Mucosa of rectum (tissue), 2 donors: ENCODE measurements around the gene PACSIN2.

ENCODE experiments used
- H3K27ac ChIP-seq, 2 donors: one replicate each; pipeline ENCODE4 v1.7.0; 2013; ENCODE audit warnings: inconsistent platforms in 2 of 2, low read depth in 2 of 2, low read length in 2 of 2
- H3K27me3 ChIP-seq, 2 donors: one replicate each; pipeline ENCODE4 v1.7.0; 2013; ENCODE audit warnings: low read length in 2 of 2; ENCODE audit not compliant: control insufficient read depth in 2 of 2, insufficient read depth in 2 of 2
- H3K36me3 ChIP-seq, 2 donors: one replicate each; pipeline ENCODE4 v1.7.0; 2013; ENCODE audit warnings: low read length in 2 of 2; ENCODE audit not compliant: control insufficient read depth in 2 of 2, insufficient read depth in 2 of 2
- H3K4me1 ChIP-seq, 2 donors: one replicate each; pipeline ENCODE4 v1.7.0; 2013; ENCODE audit warnings: low read length in 2 of 2, mild to moderate bottlenecking in 1 of 2; ENCODE audit not compliant: control insufficient read depth in 2 of 2, insufficient read depth in 2 of 2
- H3K4me3 ChIP-seq, 2 donors: one replicate each; pipeline ENCODE4 v1.7.0; 2013; ENCODE audit warnings: low read length in 2 of 2
- H3K9ac ChIP-seq, 2 donors: one replicate each; pipeline ENCODE4 v1.7.0; 2013; ENCODE audit warnings: low read length in 2 of 2, low read depth in 1 of 2, mild to moderate bottlenecking in 1 of 2
- H3K9me3 ChIP-seq, 2 donors: one replicate each; pipeline ENCODE4 v1.7.0; 2013; ENCODE audit warnings: low read length in 2 of 2; ENCODE audit not compliant: control insufficient read depth in 2 of 2
- donor health status: healthy.
- donor health status: Normal muscosa, but diverticular disease.

PACSIN2 gene

DNA sequence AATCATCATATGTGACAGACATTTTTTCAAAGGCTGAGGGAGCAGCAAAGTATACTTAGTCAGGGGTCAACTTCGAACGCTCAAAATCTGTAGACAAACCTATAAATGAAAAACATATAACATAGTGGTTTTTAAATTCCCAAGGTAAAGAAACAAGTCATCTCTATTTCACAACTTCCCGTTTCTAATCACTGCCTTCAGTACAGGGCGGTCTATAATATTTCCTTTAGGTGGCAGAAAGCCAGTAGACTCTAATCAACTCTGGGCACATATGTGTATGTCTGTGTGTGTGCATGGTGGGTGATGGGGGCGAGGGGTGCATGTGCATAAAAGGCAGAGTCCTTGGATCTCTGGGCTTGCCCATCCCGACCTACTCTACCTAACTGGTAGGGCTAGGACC is 102.9 kb downstream of the PACSIN2 start:
- Histone ChIP-seq H3K27me3 (no peaks in the 10 kb centered on the region), H3K4me1 (peaks cover 0 to 5% of the 10 kb centered on the region in 2 donors), H3K27ac (no peak overlapping the region), H3K36me3 (peaks cover 20 to 23% of the 10 kb centered on the region in 2 donors), H3K9ac (no peak overlapping the region), H3K4me3 (no peak overlapping the region), H3K9me3 (no peaks in the 10 kb centered on the region)

DNA sequence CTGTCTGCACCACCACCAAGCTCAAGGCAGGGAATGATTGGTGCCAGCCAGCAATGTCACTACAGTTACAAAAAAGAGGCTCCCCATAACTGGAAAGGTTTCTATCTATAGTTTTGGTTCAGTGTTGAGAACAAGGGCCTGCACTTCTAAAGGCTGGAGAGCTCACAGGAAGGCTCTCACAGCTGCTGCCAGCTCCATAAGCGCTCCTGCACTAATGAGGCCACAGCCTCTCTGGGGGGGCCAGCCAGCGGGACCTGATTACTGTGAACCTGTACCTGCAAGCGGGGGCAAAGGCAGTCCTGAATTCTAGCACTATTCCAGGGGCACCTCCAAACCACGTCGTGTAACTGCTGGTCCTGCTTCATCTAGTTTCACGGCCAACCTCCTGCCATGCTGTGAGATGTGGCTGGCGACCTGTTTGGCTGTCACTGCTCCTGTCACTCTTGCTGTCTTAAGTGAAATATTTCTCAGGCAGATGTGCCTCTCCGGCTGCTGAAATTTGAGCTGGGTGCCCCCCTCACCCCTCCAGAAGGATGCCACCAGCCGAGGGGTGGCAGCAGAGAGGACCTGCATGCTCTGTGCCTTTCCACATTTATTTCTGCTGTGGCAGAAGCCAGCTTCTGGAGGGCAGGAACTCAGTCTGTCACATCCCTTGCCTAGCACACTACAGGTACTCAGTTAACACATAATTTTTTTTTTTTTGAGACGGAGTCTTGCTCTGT is 104.6 kb downstream of the PACSIN2 start:
- H3K4me1 ChIP-seq, result peaks cover 7 to 9% of the 10 kb centered on the region in 2 donors
- H3K4me3 ChIP-seq, result no peak overlapping the region
- H3K27me3 ChIP-seq, result no peaks in the 10 kb centered on the region
- H3K36me3 ChIP-seq, result peaks cover 23 to 25% of the 10 kb centered on the region in 2 donors
- H3K27ac ChIP-seq, result no peak overlapping the region
- no peak overlapping the region for H3K9ac ChIP-seq
- no peaks in the 10 kb centered on the region for H3K9me3 ChIP-seq

DNA sequence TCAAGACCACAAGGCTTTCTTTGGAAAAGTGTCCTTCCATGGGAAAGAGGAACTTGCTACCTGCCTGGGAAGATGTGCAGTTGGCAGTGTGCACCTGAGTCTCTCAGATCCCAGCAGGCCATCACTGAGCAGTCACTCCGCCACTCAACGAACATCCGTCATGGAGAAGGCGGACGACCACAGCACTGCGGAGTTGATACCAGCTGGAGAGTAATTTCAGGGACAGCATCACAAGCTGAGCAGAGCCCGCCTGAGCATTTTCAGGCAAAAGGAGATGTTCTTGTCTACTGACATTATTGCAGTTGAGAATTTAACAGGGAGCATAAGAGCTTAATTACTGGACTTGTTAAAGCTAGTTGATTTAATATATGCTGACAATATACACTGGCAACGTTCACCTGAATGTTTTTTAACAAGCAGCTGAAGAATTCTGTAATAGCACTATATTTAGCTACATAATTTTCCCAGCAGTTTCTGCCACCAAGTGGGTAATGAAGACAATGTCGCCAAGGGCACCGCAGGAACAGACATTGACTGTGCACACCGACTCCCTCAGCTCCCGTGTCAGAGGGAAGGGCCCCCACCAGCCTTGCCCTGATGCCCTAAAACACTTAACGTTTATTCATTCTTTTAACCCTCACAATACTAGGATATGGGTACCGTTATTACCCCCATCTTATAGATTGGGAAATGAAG is 105.4 kb downstream of the PACSIN2 start:
- H3K27ac ChIP-seq, result no peak overlapping the region
- no peak overlapping the region for H3K9ac ChIP-seq
- H3K27me3 ChIP-seq, result no peaks in the 10 kb centered on the region
- H3K36me3 ChIP-seq, result peaks cover 23 to 26% of the 10 kb centered on the region in 2 donors
- no peak overlapping the region for H3K4me3 ChIP-seq
- H3K9me3 ChIP-seq, result no peaks in the 10 kb centered on the region
- peaks cover 10 to 12% of the 10 kb centered on the region in 2 donors for H3K4me1 ChIP-seq

- Histone ChIP-seq H3K36me3 (peaks cover 23 to 26% of the 10 kb centered on the region in 2 donors), H3K4me1 (peaks cover 10 to 12% of the 10 kb centered on the region in 2 donors), H3K4me3 (no peak overlapping the region), H3K9me3 (no peaks in the 10 kb centered on the region), H3K27ac (no peak overlapping the region), H3K9ac (no peak overlapping the region), H3K27me3 (no peaks in the 10 kb centered on the region)
Observed at GRCh38 chr22:42908374-42908746, 106.6 kb downstream of the PACSIN2 start.

DNA sequence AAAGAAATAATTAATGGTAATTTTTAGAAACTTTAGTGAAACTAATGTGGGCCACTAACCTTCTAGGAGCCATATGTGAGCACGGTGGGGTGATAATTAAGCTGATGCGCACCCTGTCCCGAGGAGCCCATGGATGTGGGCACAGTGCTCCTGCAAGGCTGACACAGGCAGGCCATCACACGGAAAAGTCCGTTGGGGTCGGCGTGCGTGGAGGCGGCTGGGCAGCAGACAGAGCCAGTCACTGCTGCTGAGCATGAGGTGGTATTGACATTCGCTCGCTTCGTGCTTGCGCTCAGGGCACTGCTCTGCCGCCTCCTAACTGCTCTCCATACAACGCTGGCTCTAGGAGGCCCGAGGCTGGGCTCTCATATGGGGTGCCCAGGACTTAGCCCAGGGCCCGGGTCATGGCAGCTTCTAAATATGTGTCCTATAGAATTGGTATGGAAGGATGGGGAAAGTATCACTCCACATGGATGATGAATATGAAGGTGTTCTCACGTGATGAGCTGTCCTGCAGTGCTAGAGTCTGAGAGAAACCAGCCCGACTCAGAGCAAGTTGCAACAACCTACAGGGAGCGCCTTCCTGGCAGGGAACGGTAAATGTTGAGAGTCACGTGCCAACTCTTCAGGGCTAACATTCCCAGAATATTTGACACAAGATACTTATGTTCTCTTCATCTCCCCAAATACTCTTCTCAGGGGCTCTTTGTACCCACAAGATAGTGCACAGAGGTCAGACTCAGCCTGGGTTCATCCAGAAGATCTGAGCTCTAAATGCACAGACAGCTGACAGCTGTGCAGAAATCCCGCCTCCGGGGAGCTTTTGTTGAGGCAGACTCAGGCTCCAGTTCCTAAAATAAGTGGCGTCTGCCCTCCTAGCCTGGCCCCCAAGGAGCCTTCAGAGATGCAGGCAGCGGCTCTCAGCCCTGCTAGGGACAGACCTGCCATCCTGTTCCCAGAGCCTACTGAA is 107.3 kb downstream of the PACSIN2 start:
- H3K4me3 ChIP-seq, result no peak overlapping the region
- H3K9ac ChIP-seq, result no peak overlapping the region
- peaks cover 10 to 16% of the 10 kb centered on the region in 2 donors for H3K4me1 ChIP-seq
- peak overlapping the region; percentile 15 to 62 for H3K27ac ChIP-seq
- H3K9me3 ChIP-seq, result no peaks in the 10 kb centered on the region
- H3K36me3 ChIP-seq, result peaks cover 23 to 26% of the 10 kb centered on the region in 2 donors
- H3K27me3 ChIP-seq, result no peaks in the 10 kb centered on the region

DNA sequence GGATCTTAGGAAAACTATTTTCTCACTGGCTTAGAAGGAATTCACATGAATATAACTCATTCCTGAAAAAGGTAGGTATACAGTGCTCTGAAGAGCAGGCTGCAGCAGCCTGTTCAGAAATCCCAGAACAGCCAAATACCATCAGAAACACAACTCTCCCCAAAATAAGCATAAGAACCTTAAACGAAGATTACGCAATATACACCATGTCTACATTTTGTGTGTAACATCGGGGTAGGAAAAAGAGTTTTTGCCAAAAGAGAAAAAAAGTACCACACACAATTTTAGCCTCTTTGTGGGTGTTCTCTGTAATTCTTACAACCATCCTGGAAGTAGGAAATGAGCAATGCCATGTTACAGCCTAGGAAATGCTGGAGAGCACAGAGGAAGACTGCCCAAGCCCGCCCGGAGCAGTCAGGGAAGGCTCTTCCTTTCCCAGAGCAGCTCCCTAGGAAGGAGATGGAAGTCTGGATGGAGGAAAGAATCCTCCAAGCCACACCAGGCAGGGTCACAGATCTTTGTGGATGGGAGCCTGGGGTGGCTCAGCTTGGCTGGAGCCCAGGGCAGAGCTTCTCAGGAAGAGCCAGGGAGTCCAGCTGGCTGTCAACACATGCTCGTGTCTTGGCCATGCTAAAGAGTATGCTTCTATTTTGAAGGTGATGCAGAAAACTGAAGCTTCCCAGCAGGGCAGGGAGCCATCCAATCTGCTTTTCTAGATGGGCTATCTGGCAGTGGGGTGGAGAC is 108.2 kb downstream of the PACSIN2 start:
- Histone ChIP-seq H3K36me3 (peaks cover 25 to 30% of the 10 kb centered on the region in 2 donors), H3K4me3 (no peak overlapping the region), H3K4me1 (peaks cover 10 to 16% of the 10 kb centered on the region in 2 donors), H3K9ac (no peak overlapping the region), H3K27ac (peak overlapping the region; percentile 13 to 15), H3K9me3 (no peaks in the 10 kb centered on the region), H3K27me3 (no peaks in the 10 kb centered on the region)

DNA sequence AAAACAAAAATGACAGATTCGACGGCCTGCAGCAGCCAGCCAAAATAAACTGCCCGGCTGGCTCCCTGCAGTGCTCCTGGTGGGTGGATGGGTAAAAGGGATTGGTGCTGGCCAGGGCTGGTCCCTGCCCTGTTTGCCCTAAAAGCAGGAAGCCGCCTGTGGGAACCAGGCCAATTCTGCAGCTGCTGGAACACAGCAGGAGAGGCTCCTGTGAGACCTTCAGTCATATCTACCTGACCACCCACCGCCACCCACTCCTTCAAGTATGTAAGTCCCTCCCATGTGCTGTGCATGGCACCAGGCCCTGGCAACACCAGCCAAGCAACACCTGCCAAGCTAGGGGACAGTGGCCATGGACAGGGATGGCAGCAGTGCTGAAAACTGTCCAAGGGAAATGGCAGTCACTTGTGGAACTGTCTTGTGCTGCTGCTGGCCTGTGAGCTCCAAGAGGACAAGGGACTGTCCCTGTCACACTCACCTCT is 109.2 kb downstream of the PACSIN2 start:
- Histone ChIP-seq H3K27ac (peak overlapping the region; percentile 13 to 60), H3K4me1 (peaks cover 10 to 16% of the 10 kb centered on the region in 2 donors), H3K9me3 (no peaks in the 10 kb centered on the region), H3K36me3 (peaks cover 27 to 30% of the 10 kb centered on the region in 2 donors), H3K4me3 (no peak overlapping the region), H3K27me3 (no peaks in the 10 kb centered on the region), H3K9ac (no peak overlapping the region)

- H3K9me3 ChIP-seq, result no peaks in the 10 kb centered on the region
- H3K27ac ChIP-seq, result peak overlapping the region in 1 of 2 donors; percentile 11
- no peak overlapping the region for H3K9ac ChIP-seq
- no peak overlapping the region for H3K4me3 ChIP-seq
- H3K27me3 ChIP-seq, result no peaks in the 10 kb centered on the region
- H3K36me3 ChIP-seq, result peaks cover 25 to 26% of the 10 kb centered on the region in 2 donors
- peaks cover 10 to 16% of the 10 kb centered on the region in 2 donors for H3K4me1 ChIP-seq
Observed at GRCh38 chr22:42905217-42905616, 109.7 kb downstream of the PACSIN2 start.

DNA sequence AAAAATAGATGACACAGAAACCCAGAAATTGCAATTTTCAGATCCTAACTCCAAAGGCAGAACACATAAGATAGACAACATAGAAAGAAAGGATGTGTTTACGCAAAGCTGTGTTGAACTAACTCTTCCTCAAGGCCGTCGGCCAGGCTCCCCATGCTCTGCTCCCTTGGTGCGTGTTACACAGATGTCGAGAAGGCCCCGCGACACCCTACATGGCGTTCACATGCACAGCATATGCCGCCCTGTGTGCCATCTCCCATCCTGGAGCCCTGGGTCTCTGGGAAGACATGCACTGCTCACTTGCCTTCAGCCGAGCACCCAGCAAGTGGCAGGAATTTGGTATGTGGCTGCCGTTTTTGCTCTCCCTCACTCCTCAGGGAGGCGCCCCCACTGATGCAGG is 110.9 kb downstream of the PACSIN2 start:
- H3K36me3 ChIP-seq, result peaks cover 13 to 23% of the 10 kb centered on the region in 2 donors
- no peak overlapping the region for H3K4me3 ChIP-seq
- no peaks in the 10 kb centered on the region for H3K27me3 ChIP-seq
- no peak overlapping the region for H3K27ac ChIP-seq
- H3K9me3 ChIP-seq, result no peaks in the 10 kb centered on the region
- no peak overlapping the region for H3K9ac ChIP-seq
- H3K4me1 ChIP-seq, result peaks cover 10 to 16% of the 10 kb centered on the region in 2 donors
